Measurements from ENCODE around the gene SIL1. TPM values are rescaled to one million over a fixed set of nuclear protein-coding genes. Genes with fewer than 3 reads are reported as not detected.

The SIL1 gene
- total and polyA plus RNA-seq, 2 of the 8 experiments (the other 6 are each of a cell fraction or from before 2014, with no cell fraction given), result 8.3 to 12.8 TPM

- 93% methylated on average over 2 of the region's 2 CpGs; no CpG with 5 or more reads in 1 of the 2 experiments for whole genome bisulfite sequencing, 2 experiments (ENCODE audit: extremely low coverage in 1 of 2, insufficient coverage in 1 of 2, insufficient read length in 1 of 2, insufficient replicate concordance in 2 of 2, low coverage in 1 of 2, low lambda C conversion rate in 2 of 2, missing lambda C conversion rate in 1 of 2)
- no peak overlapping the region for H3K18ac ChIP-seq (ENCODE audit: extremely low read depth, low read length)
- no peak overlapping the region for H3K4me3 ChIP-seq (ENCODE audit: extremely low read depth in 1 of 4, insufficient read depth in 2 of 4, low read depth in 3 of 4, low read length in 4 of 4)
- peaks cover 0 to 6% (median 0%) of the 10 kb centered on the region in 4 experiments; a peak in 2 of 7 replicates for H3K4me1 ChIP-seq (replicated peaks in 1 of 4; ENCODE audit: control insufficient read depth in 3 of 4, insufficient read depth in 4 of 4, low read length in 3 of 4)
- no peak overlapping the region for H2BK15ac ChIP-seq (ENCODE audit: low read length)
- TF ChIP-seq SP4 (IDR thresholded peaks at IDR 0.05; ENCODE audit: low read length) (no peak), JUN (IDR thresholded peaks at IDR 0.05; ENCODE audit: low read depth, low read length) (no peak), ASH2L (IDR thresholded peaks at IDR 0.05; ENCODE audit: low read length) (no peak), TBP (IDR thresholded peaks at IDR 0.05; ENCODE audit: low read depth, low read length) (no peak), JUND (IDR thresholded peaks at IDR 0.05; ENCODE audit: low read length) (no peak), CREB1 (IDR thresholded peaks at IDR 0.05) (no peak), CEBPB (IDR thresholded peaks at IDR 0.05; ENCODE audit: low read depth, low read length) (no peak), BRCA1 (IDR thresholded peaks at IDR 0.05; ENCODE audit: low read depth, low read length) (no peak), NRF1 (IDR thresholded peaks at IDR 0.05; ENCODE audit: low read depth, low read length) (no peak), SIX5 (IDR thresholded peaks at IDR 0.05; ENCODE audit: low read depth, low read length) (no peak), MAFK (IDR thresholded peaks at IDR 0.05; ENCODE audit: low read depth, low read length) (no peak), CTCF (IDR thresholded peaks at IDR 0.05; ENCODE audit: control extremely low read depth in 1 of 3, insufficient read depth in 1 of 3, low read depth in 1 of 3, low read length in 3 of 3) (no peak), POU5F1 (IDR thresholded peaks at IDR 0.05; ENCODE audit: low read depth, low read length) (no peak)
- no peak overlapping the region for H2BK5ac ChIP-seq (ENCODE audit: low read depth, low read length)
- H3K23me2 ChIP-seq (ENCODE audit: low read depth, low read length), result no peaks in the 10 kb centered on the region
- H4K5ac ChIP-seq (ENCODE audit: insufficient read length, low read depth, low read length), result no peak overlapping the region
- H3K56ac ChIP-seq (replicated peaks; ENCODE audit: insufficient read length, low read depth, low read length), result no peak overlapping the region
- H3K4me2 ChIP-seq (ENCODE audit: insufficient read depth in 1 of 2, low read depth in 2 of 2, low read length in 2 of 2), result no peak overlapping the region
- no peak overlapping the region for H2BK12ac ChIP-seq (ENCODE audit: low read depth, low read length)
- CTCF ChIA-PET (ENCODE audit: partially characterized antibody), result interaction anchor here (0.6 to 1.1 kb wide), 3 partner anchors 13 to 364 kb away, joined by 3 to 4 read pairs (median 3); no protein-coding TSS in a partner anchor
- H4K20me1 ChIP-seq (replicated peaks in 1 of 2; ENCODE audit: control insufficient read depth in 1 of 2, insufficient read depth in 2 of 2, low read length in 2 of 2), result no peaks in the 10 kb centered on the region
- DNase-seq (ENCODE audit: low read depth in 1 of 2, low spot score in 2 of 2), result no peak
- no peaks in the 10 kb centered on the region for H3K27me3 ChIP-seq (replicated peaks in 1 of 4; ENCODE audit: control insufficient read depth in 3 of 4, extremely low read depth in 1 of 4, insufficient read depth in 3 of 4, low read length in 3 of 4)
- FAIRE-seq, result no peak
- POLR2A ChIA-PET (ENCODE audit: partially characterized antibody), result interaction anchor here (0.5 to 1.2 kb wide), 2 partner anchors 27 to 146 kb away, joined by 3 to 5 read pairs; no protein-coding TSS in a partner anchor
- no peaks in the 10 kb centered on the region for H3K9me3 ChIP-seq (ENCODE audit: insufficient read depth in 2 of 2, low read depth in 1 of 2, low read length in 1 of 2)
- no peak overlapping the region for H2BK20ac ChIP-seq (ENCODE audit: low read length)
- H2AK5ac ChIP-seq (ENCODE audit: low read depth, low read length), result no peak overlapping the region
- no peak overlapping the region for H4K91ac ChIP-seq (replicated peaks; ENCODE audit: insufficient read length, low read length)
- H3K23ac ChIP-seq (ENCODE audit: insufficient read length), result no peak overlapping the region
- no peak overlapping the region for H3K27ac ChIP-seq (ENCODE audit: low read depth, low read length)
- H3K36me3 ChIP-seq (ENCODE audit: control insufficient read depth in 2 of 4, insufficient read depth in 4 of 4, low read length in 3 of 4), result peaks cover 0 to 12% (median 4%) of the 10 kb centered on the region in 4 experiments; a peak in 6 of 8 replicates
- no peak overlapping the region for H3K4ac ChIP-seq (replicated peaks; ENCODE audit: insufficient read length, low read depth, low read length)
- H2AFZ ChIP-seq (ENCODE audit: low read length), result no peak overlapping the region
- peaks cover 2% of the 10 kb centered on the region; the same call in 1 of the 2 replicates for H3K79me1 ChIP-seq (ENCODE audit: low read depth, low read length)
- H3K9ac ChIP-seq (replicated peaks in 1 of 4; ENCODE audit: extremely low read depth in 1 of 4, low read depth in 3 of 4, low read length in 3 of 4), result no peak overlapping the region
- no peak overlapping the region for H4K8ac ChIP-seq (ENCODE audit: extremely low read depth, insufficient read depth, low read length)
- no peak overlapping the region for H3K14ac ChIP-seq (ENCODE audit: insufficient read length)
- no peaks in the 10 kb centered on the region for H3K79me2 ChIP-seq (ENCODE audit: control insufficient read depth in 1 of 2, insufficient read depth in 2 of 2, low read length in 2 of 2)
- no peak overlapping the region for H2BK120ac ChIP-seq (replicated peaks; ENCODE audit: low read depth, low read length)
These were observed 299.4 kb downstream of the SIL1 start for GRCh38 chr5:138898742-138899141.
